KBM-7 (cell line): Measurements from ENCODE around the gene LRRC59.
A peak's percentile ranks its signal among the peaks of the same experiment; 100 is the strongest.
"Not testable (repeated sequence)": the region's sequence is repeated elsewhere in the genome, so short reads cannot be mapped to it uniquely, and the experiment has no call there.

ENCODE experiments used
- DNase-seq: peaks from one replicate; pipeline ENCODE4 v3.0.0-alpha.2; 2015
- in situ Hi-C: fragments of 300-500 bp; cut with MboI; formaldehyde crosslinking; loops from 2 replicates; pipeline ENCODE4 v1.14.3; 2020; ENCODE audit warnings: low sequenced_read_pairs, low pct_unique_long_range_greater_than_20kb, mixed read lengths

Gene LRRC59

GRCh38 chr17:50425682-50426471, 28.6 kb upstream of the LRRC59 start, which contains the start of gene ACSF2:
Gene ACSF2, plus strand, starts transcription at chr17:50426218. Its CDS starts 44 bp downstream, at chr17:50426262.
- peak; percentile 57 for DNase-seq
- in situ Hi-C loops, result no loop called here

GRCh38 chr17:50424996-50425681, 27.8 kb upstream of the LRRC59 start:
- no peak for DNase-seq
- in situ Hi-C loops, result no loop called here

- in situ Hi-C loops, result no loop called here
- DNase-seq, result no peak
Observed at GRCh38 chr17:50424246-50424995, 27.1 kb upstream of the LRRC59 start.

- in situ Hi-C loops, result no loop called here
- DNase-seq, result peak; percentile 85
Observed at GRCh38 chr17:50423553-50424159, 26.3 kb upstream of the LRRC59 start.

- no peak for DNase-seq
- in situ Hi-C loops, result no loop called here
Observed at GRCh38 chr17:50422738-50423137, 25.4 kb upstream of the LRRC59 start.

- in situ Hi-C loops, result no loop called here
- DNase-seq, result peak; percentile 65
Observed at GRCh38 chr17:50421308-50422051, 24.2 kb upstream of the LRRC59 start.

- no peak for DNase-seq
- in situ Hi-C loops, result no loop called here
Observed at GRCh38 chr17:50420419-50421112, 23.2 kb upstream of the LRRC59 start.

GRCh38 chr17:50419577-50419976, 22.3 kb upstream of the LRRC59 start:
- in situ Hi-C loops, DNase-seq: not testable (repeated sequence)

GRCh38 chr17:50414808-50415207, 17.5 kb upstream of the LRRC59 start:
- DNase-seq, result no peak
- in situ Hi-C loops, result no loop called here

GRCh38 chr17:50412188-50412732, 14.9 kb upstream of the LRRC59 start:
- DNase-seq, result no peak
- in situ Hi-C loops, result no loop called here

- DNase-seq, result no peak
- in situ Hi-C loops, result no loop called here
Observed at GRCh38 chr17:50407921-50408320, 10.6 kb upstream of the LRRC59 start.

- no peak for DNase-seq
- in situ Hi-C loops, result no loop called here
Observed at GRCh38 chr17:50406578-50406977, 9.3 kb upstream of the LRRC59 start.

GRCh38 chr17:50405351-50405750, 8.0 kb upstream of the LRRC59 start:
- in situ Hi-C loops, result not testable (repeated sequence)

GRCh38 chr17:50399591-50399990, 2.3 kb upstream of the LRRC59 start:
- in situ Hi-C loops, DNase-seq: not testable (repeated sequence)

More at GRCh38 chr17:50405351-50405750, 8.0 kb upstream of the LRRC59 start:
- DNase-seq, result not testable (repeated sequence)

- DNase-seq, in situ Hi-C loops: not testable (repeated sequence)
Observed at GRCh38 chr17:50398672-50399071, 1.3 kb upstream of the LRRC59 start.

- no peak for DNase-seq
- in situ Hi-C loops, result no loop called here
Observed at GRCh38 chr17:50397919-50398285, 579 bp upstream of the LRRC59 start.

- DNase-seq, result peak; percentile 43
- in situ Hi-C loops, result no loop called here
Observed at GRCh38 chr17:50396261-50397110, 837 bp downstream of the LRRC59 start.
